Keratinocyte (primary cell): ENCODE data around the gene DLG5.

Experiments used
- CTCF ChIP-seq, 3 experiments: IDR thresholded peaks in 1 of 3; conservative IDR thresholded peaks in 1 of 3; optimal IDR thresholded peaks in 1 of 3; 2 replicates in 2 of 3; 3 replicates in 1 of 3; pipeline versions ENCODE3 to v1.5.1; 2011; ENCODE audit warnings: low read length in 3 of 3, mild to moderate bottlenecking in 3 of 3, moderate library complexity in 2 of 3, control low read depth in 1 of 3, inconsistent platforms in 1 of 3; ENCODE audit not compliant: insufficient read depth in 2 of 3; ENCODE audit errors: extremely low read depth in 1 of 3
- EZH2 ChIP-seq: IDR thresholded peaks from one replicate; pipeline ENCODE4 v1.6.1; 2012; ENCODE audit warnings: inconsistent platforms, mild to moderate bottlenecking, low read length, moderate library complexity

DNA sequence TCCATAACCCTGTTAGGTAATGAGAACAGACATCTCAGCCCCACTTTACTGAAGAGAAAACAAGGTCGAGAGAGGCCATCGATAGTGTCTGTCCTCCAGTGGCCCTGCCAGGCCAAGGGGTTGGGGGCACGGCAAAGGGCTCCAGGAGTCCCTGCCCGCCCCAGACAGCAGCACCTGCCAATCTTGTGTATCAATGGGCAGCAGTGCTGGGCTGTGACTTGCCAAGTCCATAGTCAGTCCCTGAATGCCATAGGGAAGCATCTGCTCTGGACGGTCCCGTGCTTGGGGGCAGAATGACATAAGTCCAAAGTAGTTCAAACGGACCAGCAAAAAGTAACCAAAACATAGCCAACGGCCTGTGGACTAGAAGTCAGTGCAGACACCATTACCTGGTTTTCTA, 33.2 kb downstream of the DLG5 start:
- TF ChIP-seq CTCF (optimal IDR thresholded peaks at IDR 0.05 in 1 of 3, IDR thresholded peaks at IDR 0.05 in 1 of 3, conservative IDR thresholded peaks at IDR 0.05 in 1 of 3; ENCODE audit: extremely low read depth in 1 of 3, insufficient read depth in 2 of 3, low read length in 3 of 3) (no peak), EZH2 (no peak)
